Nephron progenitor cell (in vitro differentiated cells): ENCODE data around the gene PLPPR1.
A peak's percentile ranks its signal among the peaks of the same experiment; 100 is the strongest.
"Not testable (repeated sequence)": the region's sequence is repeated elsewhere in the genome, so short reads cannot be mapped to it uniquely, and the experiment has no call there.

Experiments used
- DNase-seq: peaks from one replicate; pipeline ENCODE4 v3.0.0; 2021
- H3K27ac Mint-ChIP-seq: 2 replicates; pipeline ENCODE4 v1.8.0; 2021; ENCODE audit warnings: mild to moderate bottlenecking, moderate library complexity, mixed read lengths
- H3K27me3 Mint-ChIP-seq: 2 replicates; pipeline ENCODE4 v1.8.0; 2021; ENCODE audit warnings: mild to moderate bottlenecking, low read depth, mixed read lengths; ENCODE audit not compliant: poor library complexity
- H3K36me3 Mint-ChIP-seq: 2 replicates; pipeline ENCODE4 v1.8.0; 2021; ENCODE audit warnings: low read depth, mixed read lengths
- H3K4me1 Mint-ChIP-seq: 2 replicates; pipeline ENCODE4 v1.8.0; 2021; ENCODE audit warnings: mixed read lengths
- H3K4me3 Mint-ChIP-seq: 2 replicates; pipeline ENCODE4 v1.8.0; 2021; ENCODE audit warnings: mild to moderate bottlenecking, moderate library complexity, mixed read lengths
- H3K9me3 Mint-ChIP-seq: 2 replicates; pipeline ENCODE4 v1.8.0; 2021; ENCODE audit warnings: mild to moderate bottlenecking, moderate library complexity, mixed read lengths
- CTCF ChIP-seq: fragments of 200-600 bp; sonication (generic); IDR thresholded peaks from 2 replicates; pipeline ENCODE4 v1.5.0; 2021; ENCODE audit warnings: antibody characterized with exemption

PLPPR1 gene

GRCh38 chr9:101271102-101271501 lies 242.6 kb downstream of the PLPPR1 start:
- no peaks in the 10 kb centered on the region for H3K4me1 Mint-ChIP-seq
- H3K9me3 Mint-ChIP-seq = no peaks in the 10 kb centered on the region
- no peak overlapping the region for H3K27ac Mint-ChIP-seq
- no peak for TF ChIP-seq CTCF
- H3K4me3 Mint-ChIP-seq = no peak overlapping the region
- DNase-seq = no peak
- no peaks in the 10 kb centered on the region for H3K36me3 Mint-ChIP-seq
- H3K27me3 Mint-ChIP-seq = peaks cover 3% of the 10 kb centered on the region

GRCh38 chr9:101274971-101275768 lies 246.6 kb downstream of the PLPPR1 start:
- no peak for TF ChIP-seq CTCF
- Mint-ChIP-seq H3K27ac (no peak overlapping the region), H3K27me3 (no peaks in the 10 kb centered on the region)

DNA sequence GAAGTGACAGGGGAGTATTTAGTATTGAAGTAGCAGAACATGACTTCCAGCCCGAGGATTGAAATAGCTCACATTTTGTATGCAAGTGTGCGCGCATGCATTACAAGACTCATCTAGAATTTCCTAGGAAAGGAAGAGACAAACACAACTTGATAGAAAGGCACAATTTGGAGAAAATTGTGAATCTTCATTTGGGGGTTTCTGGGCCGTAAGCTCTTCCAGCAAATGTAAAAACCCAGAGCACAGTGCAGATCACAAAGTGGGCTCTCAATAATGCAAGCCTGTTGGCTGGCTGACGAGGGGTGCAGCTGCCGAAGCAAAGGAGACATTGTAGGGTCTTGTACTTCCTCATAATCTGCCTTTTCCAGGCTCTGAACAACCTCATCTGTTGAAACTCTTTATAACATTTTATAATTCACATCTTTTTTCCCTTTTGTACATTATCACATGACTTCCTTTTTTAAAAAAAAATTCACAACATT lies 247.3 kb downstream of the PLPPR1 start:
- Mint-ChIP-seq H3K27ac (no peak overlapping the region), H3K27me3 (no peaks in the 10 kb centered on the region), H3K4me3 (no peak overlapping the region), H3K9me3 (no peaks in the 10 kb centered on the region), H3K36me3 (no peaks in the 10 kb centered on the region), H3K4me1 (no peaks in the 10 kb centered on the region)
- no peak for TF ChIP-seq CTCF
- no peak for DNase-seq

More at GRCh38 chr9:101274971-101275768, 246.6 kb downstream of the PLPPR1 start:
- Mint-ChIP-seq H3K4me1 (no peaks in the 10 kb centered on the region), H3K36me3 (no peaks in the 10 kb centered on the region), H3K4me3 (no peak overlapping the region), H3K9me3 (no peaks in the 10 kb centered on the region)
- DNase-seq = no peak

GRCh38 chr9:101291043-101291442 lies 262.5 kb downstream of the PLPPR1 start:
- H3K4me3 Mint-ChIP-seq, H3K27me3 Mint-ChIP-seq, H3K36me3 Mint-ChIP-seq, DNase-seq, H3K4me1 Mint-ChIP-seq: not testable (repeated sequence)
- H3K27ac Mint-ChIP-seq = peak overlapping the region; percentile 25
- peaks cover 12% of the 10 kb centered on the region for H3K9me3 Mint-ChIP-seq

DNA sequence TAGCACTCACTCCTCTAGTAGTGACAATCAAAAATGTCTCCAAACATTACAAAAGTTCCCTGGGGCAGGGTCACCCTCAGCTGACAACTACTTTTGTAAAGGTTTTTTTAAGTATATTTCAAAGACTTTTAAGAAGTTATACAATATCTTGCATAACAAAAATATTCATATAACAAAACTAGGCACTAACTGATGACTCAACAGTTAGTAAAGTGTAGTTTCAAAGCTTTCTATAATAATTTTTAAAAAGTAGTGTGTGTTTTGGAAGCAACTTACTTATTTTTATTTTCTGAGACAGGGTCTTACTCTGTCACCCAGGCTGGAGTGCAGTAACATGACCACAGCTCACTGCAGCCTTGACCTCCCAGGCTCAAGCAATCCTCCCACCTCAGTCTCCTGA lies 271.4 kb downstream of the PLPPR1 start:
- Mint-ChIP-seq H3K4me3 (no peak overlapping the region), H3K27me3 (peaks cover 4% of the 10 kb centered on the region), H3K36me3 (no peaks in the 10 kb centered on the region), H3K27ac (no peak overlapping the region), H3K9me3 (no peaks in the 10 kb centered on the region), H3K4me1 (no peaks in the 10 kb centered on the region)
- TF ChIP-seq CTCF = no peak
- DNase-seq = no peak

- DNase-seq = no peak
- peaks cover 3% of the 10 kb centered on the region for H3K27me3 Mint-ChIP-seq
- no peak for TF ChIP-seq CTCF
- no peaks in the 10 kb centered on the region for H3K36me3 Mint-ChIP-seq
- no peaks in the 10 kb centered on the region for H3K9me3 Mint-ChIP-seq
- no peak overlapping the region for H3K27ac Mint-ChIP-seq
- H3K4me3 Mint-ChIP-seq = no peak overlapping the region
- no peaks in the 10 kb centered on the region for H3K4me1 Mint-ChIP-seq
Observed at GRCh38 chr9:101307051-101307450, 278.5 kb downstream of the PLPPR1 start.
